B cell (primary cell): ENCODE measurements around the gene CHTOP.

Experiments used
- CTCF ChIP-seq: fragments of 200-600 bp; IDR thresholded peaks from one replicate; pipeline ENCODE4 v1.8.0; 2022; ENCODE audit warnings: antibody characterized with exemption, mild to moderate bottlenecking
- EZH2 ChIP-seq: IDR thresholded peaks from 2 replicates; pipeline ENCODE4 v1.6.1; 2012; ENCODE audit warnings: borderline replicate concordance, low read depth, mild to moderate bottlenecking, moderate library complexity, low read length; ENCODE audit not compliant: insufficient read depth, poor library complexity, severe bottlenecking

DNA sequence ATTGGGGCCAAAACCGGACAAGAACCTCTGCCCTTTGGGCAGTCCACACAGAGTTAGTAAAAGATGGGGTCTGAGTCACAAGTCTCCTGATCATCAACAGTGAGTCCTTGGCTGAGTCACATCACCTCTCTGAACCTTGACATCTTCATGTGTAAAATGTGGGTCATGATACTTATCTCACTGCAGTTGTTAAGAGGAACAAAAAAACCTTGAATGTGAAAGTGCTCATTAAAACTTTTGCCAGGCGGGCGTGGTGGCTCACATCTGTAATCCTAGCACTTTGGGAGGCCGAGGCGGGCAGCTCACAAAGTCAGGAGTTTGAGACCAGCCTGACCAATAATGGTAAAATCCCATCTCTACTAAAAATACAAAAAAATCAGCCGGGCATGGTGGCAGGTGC, 36.7 kb upstream of the CHTOP start:
- TF ChIP-seq EZH2 (no peak), CTCF (no peak)
